HG03196 (cell line): ENCODE results near the gene ABLIM2.

ENCODE experiments used
- ATAC-seq: cut with Tn5 transposase; IDR thresholded peaks from one replicate; pipeline ENCODE4 v1.9.1; 2021; ENCODE audit not compliant: unreplicated experiment

ABLIM2 gene

GRCh38 chr4:8076023-8076422, 82.6 kb downstream of the ABLIM2 start:
- ATAC-seq: no peak

DNA sequence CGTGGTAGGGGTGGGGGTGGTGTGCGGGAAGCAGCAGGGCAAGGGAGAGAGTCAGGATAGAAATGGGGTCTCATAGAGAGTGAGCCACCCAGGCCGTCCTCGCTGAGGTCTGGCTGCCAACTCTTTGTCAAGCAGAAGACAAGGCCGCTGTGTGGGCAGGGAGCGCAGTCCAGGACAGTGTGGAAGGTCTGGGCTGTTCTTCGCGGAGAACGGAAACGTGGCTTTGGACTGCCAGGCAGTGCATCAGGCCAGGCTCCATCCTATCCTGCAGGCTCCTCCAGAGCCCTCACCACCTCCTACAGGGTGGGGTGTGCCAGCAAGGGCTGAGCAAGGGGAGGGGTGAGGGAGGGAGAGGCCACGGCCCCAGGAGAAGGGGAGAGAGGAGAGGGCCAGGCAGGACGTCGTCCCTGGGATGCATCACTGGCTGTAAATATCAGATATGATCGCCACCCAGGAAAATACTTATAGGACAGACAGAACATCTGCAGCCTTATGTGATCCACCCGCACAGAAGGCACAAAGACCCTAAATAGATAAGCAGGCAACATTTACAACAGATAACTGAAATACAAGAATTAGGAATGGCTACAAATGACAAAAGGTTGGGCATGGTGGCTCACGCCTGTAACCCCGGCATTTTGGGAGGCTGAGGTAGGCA, 85.3 kb downstream of the ABLIM2 start:
- ATAC-seq: no peak

GRCh38 chr4:8072235-8072968, 86.2 kb downstream of the ABLIM2 start:
- ATAC-seq: no peak

GRCh38 chr4:8071766-8072165, 86.8 kb downstream of the ABLIM2 start:
- ATAC-seq: no peak

DNA sequence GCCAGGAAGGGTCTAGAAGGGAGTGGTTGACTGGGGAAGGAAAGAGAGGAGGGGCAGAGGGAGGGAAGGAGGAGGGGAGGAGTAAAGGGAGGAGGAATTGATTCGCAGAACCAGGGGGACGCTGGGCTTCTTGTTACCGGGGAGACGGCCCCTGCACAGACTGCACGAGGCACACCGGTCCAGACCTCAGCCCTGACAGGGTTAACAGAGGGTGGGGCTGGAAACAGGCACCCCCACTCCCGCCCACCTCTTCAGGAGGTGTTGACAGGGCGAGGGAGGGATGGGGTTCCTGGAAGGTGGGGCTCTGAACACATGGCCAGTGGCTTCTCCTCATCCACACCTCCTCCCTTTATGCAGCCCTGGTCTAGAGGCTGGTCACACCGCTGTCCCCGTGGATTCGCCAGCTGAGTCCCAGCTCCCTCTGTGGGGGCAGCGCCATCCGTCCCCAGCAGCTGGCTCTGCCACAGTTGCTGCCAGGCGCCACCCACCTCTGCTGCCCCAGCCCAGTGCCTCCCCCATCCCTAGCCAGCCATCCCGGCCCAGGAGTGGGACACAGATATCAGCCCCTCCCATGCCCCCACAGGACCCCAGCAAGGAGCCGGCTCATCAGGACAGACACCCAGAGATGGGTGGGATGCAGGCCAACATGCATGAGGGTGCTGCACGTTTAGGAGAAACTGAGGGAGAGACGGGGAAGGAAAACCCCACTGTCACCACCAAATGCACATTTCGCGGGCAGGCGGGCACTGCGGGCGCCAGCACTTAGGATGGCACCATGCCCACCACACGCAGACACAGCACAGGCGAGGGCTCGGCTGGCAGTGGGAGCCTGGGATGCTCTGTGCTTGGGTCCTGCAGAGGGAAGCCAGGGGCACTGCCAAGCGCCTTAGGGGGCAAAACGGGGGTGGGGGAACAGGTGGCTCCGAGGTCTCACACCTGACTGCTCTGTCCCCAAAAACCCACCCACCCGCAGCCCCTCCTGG, 87.6 kb downstream of the ABLIM2 start:
- no peak for ATAC-seq

- no peak for ATAC-seq
Observed at GRCh38 chr4:8069102-8069752, 89.4 kb downstream of the ABLIM2 start.

GRCh38 chr4:8067945-8068896, 90.4 kb downstream of the ABLIM2 start:
- ATAC-seq: no peak

DNA sequence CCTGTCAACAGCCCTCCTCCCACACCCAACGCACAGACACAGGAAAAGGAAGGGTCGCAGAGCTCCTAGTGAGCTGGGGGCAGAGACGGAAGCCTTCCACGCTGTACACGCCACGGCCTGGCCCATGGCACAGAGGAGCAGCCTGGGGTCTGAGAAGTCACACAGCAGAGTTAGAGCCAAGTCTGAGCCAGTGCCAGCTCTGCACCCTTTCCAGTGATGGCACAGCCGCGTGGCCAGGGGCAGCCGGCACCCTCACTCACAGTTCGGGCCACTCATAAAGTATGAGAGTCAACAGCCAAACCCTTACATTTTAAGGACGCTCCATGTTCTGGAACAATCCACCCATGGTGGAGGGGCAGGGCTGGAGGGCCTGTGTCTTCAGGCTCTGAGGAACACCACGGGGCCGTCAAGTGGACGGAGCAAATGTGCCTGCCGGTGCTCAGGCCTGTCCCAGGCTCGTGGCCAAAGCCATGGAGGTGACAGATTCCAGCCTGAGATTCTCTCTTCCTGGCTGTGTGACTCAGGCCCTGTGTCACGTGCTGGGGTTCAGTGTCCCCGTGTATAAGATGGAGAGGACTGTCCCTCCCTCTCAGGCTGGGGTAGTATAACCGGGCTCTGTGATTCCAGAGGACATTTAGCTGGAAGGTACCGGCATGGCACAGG, 91.2 kb downstream of the ABLIM2 start:
- ATAC-seq: no peak

DNA sequence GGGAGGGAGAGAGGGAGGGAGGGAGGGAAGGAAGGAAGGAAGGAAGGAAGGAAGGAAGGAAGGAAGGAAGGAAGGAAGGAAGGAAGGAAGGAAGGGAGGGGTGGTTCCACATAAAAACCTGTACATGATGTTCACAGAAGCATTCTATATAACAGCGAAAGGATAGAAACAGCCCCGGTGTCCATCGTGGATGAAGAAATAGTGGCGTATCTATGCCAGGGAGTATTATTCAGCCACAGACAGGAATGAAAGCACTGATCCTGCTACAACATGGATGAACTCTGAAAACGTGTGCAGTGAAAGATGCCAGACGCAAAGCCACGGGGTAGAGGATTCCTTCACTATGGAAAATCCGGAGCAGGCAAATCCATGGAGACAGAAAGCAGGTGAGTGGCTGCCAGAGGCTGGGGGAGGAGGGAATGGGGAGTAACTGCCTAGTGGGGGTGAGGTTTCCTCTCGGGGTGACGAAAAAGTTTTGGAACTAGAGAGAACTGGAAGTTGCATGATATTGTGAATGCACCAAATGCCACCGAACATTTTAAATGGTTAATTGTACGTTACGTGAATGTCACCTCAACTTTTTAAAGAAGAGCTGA, 92.2 kb downstream of the ABLIM2 start:
- no peak for ATAC-seq

DNA sequence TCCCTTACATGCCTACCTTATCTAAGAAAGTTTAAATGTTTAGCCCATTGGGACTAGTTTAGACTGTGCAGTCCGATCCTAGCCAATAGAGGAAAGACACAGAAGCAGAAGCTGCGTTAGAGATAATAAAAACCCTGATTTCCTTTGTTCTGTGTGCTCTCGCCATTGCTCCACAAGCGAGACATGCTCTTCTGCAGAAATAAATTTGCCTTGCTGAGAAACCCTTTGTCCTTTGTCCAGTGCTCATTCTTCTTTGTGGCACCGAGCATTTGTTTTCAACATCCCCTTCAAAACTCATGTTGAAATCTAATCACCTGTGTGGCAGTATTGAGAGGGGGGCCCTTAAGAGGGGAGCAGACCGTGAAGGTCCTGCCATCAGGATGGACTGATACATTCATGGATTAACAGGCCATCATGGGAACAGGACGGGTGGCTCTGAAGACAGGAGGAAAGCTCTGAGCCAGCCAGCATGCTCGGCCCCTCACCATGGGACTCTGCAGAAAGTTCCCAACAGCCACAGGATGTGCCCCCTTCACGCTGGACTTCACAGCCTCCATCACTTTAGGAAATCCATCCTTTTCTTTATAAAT, 94.5 kb downstream of the ABLIM2 start:
- ATAC-seq: no peak

DNA sequence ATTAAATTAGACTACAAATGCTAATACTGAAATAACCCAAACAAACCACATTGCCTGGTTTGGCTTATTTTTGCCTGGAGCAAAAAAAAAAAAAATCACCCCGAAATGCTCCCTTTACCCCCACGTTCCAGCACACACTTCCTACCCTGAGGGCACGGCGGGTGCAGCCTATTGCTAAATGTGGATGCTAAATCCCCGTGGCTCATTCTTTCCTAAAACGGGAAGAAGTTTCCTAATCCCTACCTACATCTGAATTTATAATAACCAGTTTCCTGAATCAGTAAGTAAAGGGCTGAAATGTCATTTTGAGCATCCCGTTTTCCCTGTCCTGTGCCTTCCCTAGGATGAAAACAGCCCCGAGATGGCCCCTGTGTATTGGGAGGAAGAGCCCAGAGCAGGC, 97.0 kb downstream of the ABLIM2 start:
- ATAC-seq: no peak

DNA sequence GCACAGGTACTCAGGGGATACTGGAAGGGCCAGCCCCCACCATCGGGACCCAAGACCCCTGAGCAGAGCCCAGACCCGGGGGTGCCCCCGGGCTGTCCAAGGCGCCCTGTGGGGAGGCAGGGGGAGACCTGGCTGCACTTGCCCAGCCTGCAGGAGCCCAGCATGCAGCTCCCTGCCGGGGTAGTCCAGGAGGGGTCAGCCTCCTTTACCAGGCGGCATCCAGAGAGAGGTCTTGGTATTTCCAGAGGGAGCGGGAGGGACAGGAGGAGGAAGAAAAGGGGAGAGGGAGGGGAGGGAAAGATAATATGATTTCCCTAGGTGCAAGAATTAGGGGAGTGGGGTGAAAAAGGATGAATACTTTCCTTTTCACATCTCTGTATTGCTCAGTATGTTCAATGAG, 97.5 kb downstream of the ABLIM2 start:
- no peak for ATAC-seq

GRCh38 chr4:8060632-8061031, 98.0 kb downstream of the ABLIM2 start:
- ATAC-seq: no peak

GRCh38 chr4:8058031-8058479, 100.6 kb downstream of the ABLIM2 start:
- no peak for ATAC-seq

DNA sequence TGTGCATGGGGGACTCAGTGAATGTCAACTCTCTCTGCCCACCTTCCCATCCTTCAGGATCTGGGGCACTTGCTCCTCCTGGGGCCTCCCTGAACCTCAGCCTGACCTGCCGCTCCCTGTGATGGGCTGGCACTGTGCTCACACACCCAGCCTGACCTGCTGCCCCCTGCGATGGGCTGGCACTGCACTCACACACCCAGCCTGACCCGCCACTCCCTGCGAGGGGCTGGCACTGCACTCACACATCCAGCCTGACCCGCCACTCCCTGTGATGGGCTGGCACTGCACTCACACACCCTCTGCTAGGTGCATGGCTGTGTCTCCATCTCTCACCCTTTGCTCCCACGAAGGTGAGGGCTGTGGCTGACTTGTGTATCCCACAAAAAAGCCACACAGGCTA, 103.4 kb downstream of the ABLIM2 start:
- no peak for ATAC-seq

GRCh38 chr4:8053688-8054449, 104.7 kb downstream of the ABLIM2 start:
- no peak for ATAC-seq

DNA sequence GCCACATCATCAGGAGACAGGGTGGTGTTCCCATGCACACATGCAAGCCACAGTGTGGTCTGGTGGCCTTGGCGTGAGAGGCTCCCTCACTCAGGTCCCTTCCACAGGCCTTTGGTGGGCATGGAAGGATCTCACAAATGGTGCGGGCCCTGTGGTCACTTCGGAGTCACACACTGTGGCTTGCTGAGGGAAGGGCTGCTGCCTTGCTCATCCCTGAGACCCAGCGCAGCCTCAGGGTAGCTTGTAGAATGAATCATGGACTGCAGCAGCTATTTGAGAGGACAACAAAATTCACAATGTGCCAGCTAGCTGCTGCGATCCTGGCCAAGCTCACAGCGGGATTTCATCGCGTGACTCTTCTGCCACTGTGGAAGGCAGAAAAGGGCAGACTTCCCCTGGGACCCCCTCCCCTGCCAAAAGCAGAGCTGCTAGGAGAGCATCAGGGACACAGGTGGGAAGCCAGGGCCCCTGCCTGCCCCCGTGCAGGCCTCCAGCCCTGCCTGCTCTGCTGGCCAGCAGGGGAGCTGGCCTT, 106.4 kb downstream of the ABLIM2 start:
- ATAC-seq: no peak

DNA sequence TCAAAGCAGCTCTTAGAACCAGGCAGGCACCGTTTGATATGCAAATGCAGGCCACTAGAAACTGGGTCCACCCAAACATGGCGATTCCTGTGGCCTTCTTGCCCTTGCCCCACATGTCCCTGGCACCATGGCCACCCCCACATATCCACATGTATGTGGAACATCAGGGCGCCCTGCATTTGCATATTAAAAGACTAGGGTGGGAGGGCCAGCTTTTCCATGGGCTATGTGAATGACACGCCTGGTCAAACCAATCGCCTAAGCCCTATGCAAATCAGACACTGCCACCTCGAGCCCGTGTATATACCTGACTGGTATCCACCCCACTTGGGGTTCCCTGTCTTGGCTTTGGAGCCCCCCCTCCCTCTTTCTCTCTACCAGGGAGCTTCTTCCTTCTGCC, 107.0 kb downstream of the ABLIM2 start:
- ATAC-seq: no peak
